Vagina (tissue), 2 donors: ENCODE data around the gene KIN.

ENCODE experiments used
- CTCF ChIP-seq, 3 experiments: fragments of 450-650 bp in 2 of 3; fragments of 200-600 bp in 1 of 3; sonication (generic) in 1 of 3; IDR thresholded peaks; one replicate each; pipeline ENCODE4 v1.5.1; 2017 to 2019; ENCODE audit warnings: antibody characterized with exemption in 3 of 3, mild to moderate bottlenecking in 2 of 3, moderate library complexity in 2 of 3
- POLR2A ChIP-seq, 2 donors: fragments of 450-650 bp; IDR thresholded peaks; one replicate each; pipeline ENCODE4 v1.6.1; 2017; ENCODE audit warnings: antibody characterized with exemption in 2 of 2, mild to moderate bottlenecking in 2 of 2, moderate library complexity in 2 of 2
- POLR2AphosphoS5 ChIP-seq, 2 donors: sonication (generic); formaldehyde crosslinking; IDR thresholded peaks; one replicate each; pipeline ENCODE4 v1.9.0; 2017; ENCODE audit warnings: antibody characterized with exemption in 2 of 2, mild to moderate bottlenecking in 2 of 2, low read depth in 1 of 2; ENCODE audit not compliant: insufficient read depth in 1 of 2

- no peak for TF ChIP-seq CTCF (IDR thresholded peaks at IDR 0.05)
- no peak for TF ChIP-seq POLR2A (IDR thresholded peaks at IDR 0.05)
- no peak for TF ChIP-seq POLR2AphosphoS5 (IDR thresholded peaks at IDR 0.05; ENCODE audit: insufficient read depth in 1 of 2, low read depth in 1 of 2)
Observed at GRCh38 chr10:7832060-7832459, 44.3 kb upstream of the KIN start.
